AG09309 (cell line): Measurements from ENCODE around the gene CTR9.

Source experiments
- DNase-seq: peaks from one replicate; pipeline ENCODE4 v3.0.0-alpha.2; 2010; ENCODE audit warnings: low read depth
- H3K4me3 ChIP-seq: 2 replicates; pipeline ENCODE4 v1.5.1; 2011; ENCODE audit warnings: mild to moderate bottlenecking, low read depth, low read length, moderate library complexity; ENCODE audit not compliant: control insufficient read depth
- CTCF ChIP-seq: IDR thresholded peaks from 2 replicates; pipeline ENCODE4 v1.5.1; 2011; ENCODE audit warnings: mild to moderate bottlenecking, low read depth, low read length, inconsistent platforms; ENCODE audit not compliant: insufficient read depth, control insufficient read depth; ENCODE audit errors: missing control alignments

The CTR9 gene

DNA sequence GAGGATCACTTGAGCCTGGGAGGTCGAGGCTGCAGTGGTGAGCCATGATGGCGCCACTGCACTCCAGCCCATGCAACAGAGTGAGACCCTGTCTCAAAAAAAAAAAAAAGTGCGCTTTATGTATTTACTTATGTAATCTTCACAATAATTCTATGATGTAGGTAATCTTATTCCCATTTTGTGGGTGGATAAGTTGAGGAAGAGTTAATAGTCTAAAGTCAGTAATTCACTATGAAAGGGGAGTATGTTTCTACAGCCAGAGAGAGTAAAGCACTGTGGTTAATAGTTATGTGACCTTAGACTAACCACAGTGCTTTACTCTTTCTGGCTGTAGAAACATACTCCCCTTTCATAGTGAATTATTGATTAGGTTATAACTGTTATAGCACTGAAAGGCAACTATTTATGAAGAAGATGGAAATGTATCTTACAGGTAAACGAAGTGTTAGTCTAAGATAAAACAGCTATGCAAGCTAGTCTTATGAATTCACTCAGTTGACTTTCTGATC, 11.9 kb downstream of the CTR9 start:
- no peak overlapping the region for H3K4me3 ChIP-seq
- no peak for TF ChIP-seq CTCF
- DNase-seq, result no peak

- DNase-seq, result no peak
- no peak for TF ChIP-seq CTCF
- H3K4me3 ChIP-seq, result no peak overlapping the region
Observed at GRCh38 chr11:10763766-10764165, 12.7 kb downstream of the CTR9 start.

GRCh38 chr11:10764412-10764811, 13.4 kb downstream of the CTR9 start:
- no peak for DNase-seq
- TF ChIP-seq CTCF, result no peak
- no peak overlapping the region for H3K4me3 ChIP-seq

DNA sequence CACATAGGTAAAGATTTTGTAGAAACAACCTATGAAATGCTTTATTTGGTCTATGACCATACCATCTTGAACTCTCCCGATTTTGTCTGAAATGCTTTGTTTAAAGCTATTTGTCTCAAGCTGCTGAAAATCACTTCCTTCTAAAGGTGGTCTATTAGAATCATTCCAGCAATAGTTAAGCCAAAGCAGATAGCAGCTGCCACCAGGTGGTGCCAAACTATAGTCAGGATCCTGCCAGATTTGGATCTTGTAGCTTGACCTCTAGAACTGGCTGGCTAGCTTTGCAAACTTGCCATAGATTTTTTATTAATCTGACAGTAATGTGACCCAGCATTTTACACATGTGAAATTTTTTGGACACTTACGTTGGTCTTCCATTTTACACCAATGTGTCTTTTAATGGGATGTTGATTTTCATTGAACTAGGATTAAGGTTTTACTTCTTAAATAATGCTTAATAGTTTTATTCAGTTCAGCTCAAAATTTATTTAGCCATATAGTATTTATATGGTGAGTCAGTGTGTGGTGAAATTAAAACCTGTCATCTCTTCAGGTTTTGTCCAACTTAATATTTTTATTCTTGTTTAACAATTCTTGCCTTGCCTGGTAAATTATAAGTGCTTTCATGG, 19.7 kb downstream of the CTR9 start:
- H3K4me3 ChIP-seq, result no peak overlapping the region
- DNase-seq, result no peak
- TF ChIP-seq CTCF, result peak; percentile 75

DNA sequence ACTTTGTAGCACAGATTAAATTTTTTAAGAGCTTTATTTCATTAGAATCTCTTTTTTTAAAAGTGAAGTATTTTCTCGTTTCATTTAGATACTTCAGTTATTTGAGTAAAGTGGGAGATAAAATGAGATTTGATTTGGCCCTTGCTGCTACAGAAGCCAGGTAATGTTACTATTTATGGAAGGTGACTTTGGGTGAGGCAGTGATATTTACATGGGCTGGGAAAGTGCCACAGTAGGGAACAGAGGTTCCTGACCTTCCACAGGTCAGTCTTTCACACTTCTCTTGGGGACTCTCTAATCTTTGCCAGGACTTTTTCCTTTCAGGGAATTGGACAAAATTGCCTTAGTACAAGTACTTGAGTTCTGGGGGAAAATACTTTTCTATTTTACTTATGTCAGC, 20.4 kb downstream of the CTR9 start:
- TF ChIP-seq CTCF, result no peak
- DNase-seq, result no peak
- no peak overlapping the region for H3K4me3 ChIP-seq

GRCh38 chr11:10774811-10775210, 23.8 kb downstream of the CTR9 start:
- TF ChIP-seq CTCF, result no peak
- H3K4me3 ChIP-seq, result no peak overlapping the region
- DNase-seq, result no peak
